IMR-90 (cell line): ENCODE measurements around the gene CMTM7. TPM values are rescaled to one million over a fixed set of nuclear protein-coding genes. Genes with fewer than 3 reads are reported as not detected.
A peak's percentile ranks its signal among the peaks of the same experiment; 100 is the strongest.

Source experiments
- ATAC-seq: fragments of 200-7000 bp; cut with Tn5 transposase; 2 replicates; pipeline ENCODE4 v1.9.1; 2020; ENCODE audit warnings: low read depth, mild to moderate bottlenecking, moderate library complexity
- BruUV-seq: library from RNA; stranded (reverse); fragments of 400-500 nt; replicated peaks from 2 replicates; lab custom pipeline; 2021; lab: Mats Ljungman, UMichigan
- CTCF ChIA-PET: fragments of 300-600 bp; formaldehyde crosslinking; extraction: SDS; loops from one replicate; lab custom pipeline; 2021; ENCODE audit warnings: antibody characterized with exemption; lab: Yijun Ruan, JAX
- POLR2A ChIA-PET: fragments of 300-600 bp; sonication (Branson Sonifier 250); formaldehyde crosslinking; loops from one replicate; lab custom pipeline; 2022; ENCODE audit warnings: antibody characterized with exemption; ENCODE audit not compliant: unreplicated experiment; lab: Charles Lee
- DNase-seq: peaks from one replicate; pipeline ENCODE4 v3.0.0; 2013
- H2AFZ ChIP-seq: replicated peaks from 2 replicates; pipeline ENCODE3; 2013; ENCODE audit warnings: low read length, mild to moderate bottlenecking; ENCODE audit not compliant: poor library complexity
- H2AK5ac ChIP-seq: 2 replicates; pipeline ENCODE4 v1.6.1; 2013; ENCODE audit warnings: low read depth, low read length, inconsistent platforms
- H2AK9ac ChIP-seq: replicated peaks from 2 replicates; pipeline ENCODE3; 2013; ENCODE audit warnings: mild to moderate bottlenecking, low read depth, low read length, moderate library complexity; ENCODE audit not compliant: poor library complexity
- H2BK120ac ChIP-seq: 2 replicates; pipeline ENCODE4 v1.6.1; 2013; ENCODE audit warnings: low read depth, low read length, inconsistent platforms
- H2BK15ac ChIP-seq: 3 replicates; pipeline ENCODE4 v1.6.1; 2013; ENCODE audit warnings: low read depth, low read length, inconsistent platforms
- H2BK20ac ChIP-seq: 2 replicates; pipeline ENCODE4 v1.6.1; 2013; ENCODE audit warnings: low read depth, mild to moderate bottlenecking, inconsistent platforms, low read length, moderate library complexity
- H2BK5ac ChIP-seq: 2 replicates; pipeline ENCODE4 v1.6.1; 2013; ENCODE audit warnings: mild to moderate bottlenecking, low read depth, low read length, inconsistent platforms; ENCODE audit not compliant: poor library complexity, severe bottlenecking
- H3K14ac ChIP-seq: replicated peaks from 2 replicates; pipeline ENCODE4 v1.6.1; 2013; ENCODE audit warnings: low read depth, low read length, inconsistent platforms
- H3K18ac ChIP-seq: 2 replicates; pipeline ENCODE4 v1.6.1; 2013; ENCODE audit warnings: low read depth, low read length, control low read depth
- H3K23ac ChIP-seq: 2 replicates; pipeline ENCODE4 v1.6.1; 2013; ENCODE audit warnings: low read depth, low read length, inconsistent platforms
- H3K27ac ChIP-seq: 2 replicates; pipeline ENCODE4 v1.5.1; 2013; ENCODE audit warnings: mild to moderate bottlenecking, control low read depth, low read length; ENCODE audit not compliant: insufficient read depth
- H3K27me3 ChIP-seq: 2 replicates; pipeline ENCODE4 v1.6.1; 2013; ENCODE audit warnings: low read length; ENCODE audit not compliant: control insufficient read depth, insufficient read depth
- H3K36me3 ChIP-seq: 2 replicates; pipeline ENCODE4 v1.6.1; 2013; ENCODE audit warnings: low read length, mixed read lengths; ENCODE audit not compliant: control insufficient read depth, insufficient read depth
- H3K4ac ChIP-seq: 2 replicates; pipeline ENCODE4 v1.6.1; 2013; ENCODE audit warnings: low read depth, low read length, inconsistent platforms
- H3K4me1 ChIP-seq: 2 replicates; pipeline ENCODE4 v1.6.1; 2013; ENCODE audit warnings: low read length, mixed read lengths; ENCODE audit not compliant: control insufficient read depth, insufficient read depth
- H3K4me2 ChIP-seq: 2 replicates; pipeline ENCODE4 v1.6.1; 2013; ENCODE audit warnings: low read depth, mild to moderate bottlenecking, control low read depth, low read length, moderate library complexity
- H3K4me3 ChIP-seq: 2 replicates; pipeline ENCODE4 v1.5.1; 2013; ENCODE audit warnings: low read depth, mild to moderate bottlenecking, control low read depth, low read length, moderate library complexity; ENCODE audit not compliant: insufficient read depth
- H3K56ac ChIP-seq: 2 replicates; pipeline ENCODE4 v1.6.1; 2013; ENCODE audit warnings: low read length, inconsistent platforms; ENCODE audit not compliant: insufficient read depth; ENCODE audit errors: extremely low read depth
- H3K79me1 ChIP-seq, 2 experiments: 2 replicates each; pipeline ENCODE4 v1.6.1; 2013; ENCODE audit warnings: low read length in 2 of 2, inconsistent platforms in 1 of 2, low read depth in 1 of 2
- H3K9ac ChIP-seq: 2 replicates; pipeline ENCODE4 v1.6.1; 2013; ENCODE audit warnings: low read depth, low read length, control low read depth
- H3K9me1 ChIP-seq: 2 replicates; pipeline ENCODE4 v1.6.1; 2013; ENCODE audit warnings: low read length, inconsistent platforms; ENCODE audit not compliant: insufficient read depth
- H3K9me3 ChIP-seq: 2 replicates; pipeline ENCODE4 v1.6.1; 2013; ENCODE audit warnings: low read length; ENCODE audit not compliant: control insufficient read depth, insufficient read depth
- H4K20me1 ChIP-seq: 2 replicates; pipeline ENCODE4 v1.6.1; 2013; ENCODE audit warnings: low read length, inconsistent platforms; ENCODE audit not compliant: insufficient read depth
- H4K5ac ChIP-seq: 2 replicates; pipeline ENCODE4 v1.6.1; 2013; ENCODE audit warnings: mild to moderate bottlenecking, low read depth, low read length, control low read depth
- H4K8ac ChIP-seq, 2 experiments: 2 replicates each; pipeline ENCODE4 v1.6.1; 2013; ENCODE audit warnings: low read depth in 2 of 2, low read length in 2 of 2, control low read depth in 1 of 2, inconsistent platforms in 1 of 2
- H4K91ac ChIP-seq: 2 replicates; pipeline ENCODE4 v1.6.1; 2013; ENCODE audit warnings: low read depth, low read length, inconsistent platforms; ENCODE audit not compliant: insufficient read depth
- BHLHE40 ChIP-seq: fragments of 150-350 bp; IDR thresholded peaks from 2 replicates; pipeline ENCODE4 v1.6.1; 2016; ENCODE audit warnings: mild to moderate bottlenecking, low read depth, low read length
- CEBPB ChIP-seq: IDR thresholded peaks from 2 replicates; pipeline ENCODE4 v1.6.1; 2012; ENCODE audit warnings: low read depth, low read length, improper control_type of control experiment
- CHD1 ChIP-seq: IDR thresholded peaks from 2 replicates; pipeline ENCODE4 v1.6.1; 2012; ENCODE audit warnings: low read depth, low read length, improper control_type of control experiment
- CTCF ChIP-seq: conservative IDR thresholded peaks from 2 replicates; pipeline ENCODE4 v1.5.1; 2012; ENCODE audit warnings: mild to moderate bottlenecking, low read depth, low read length, improper control_type of control experiment
- ELK1 ChIP-seq: fragments of 150-350 bp; IDR thresholded peaks from 2 replicates; pipeline ENCODE4 v1.6.1; 2016; ENCODE audit warnings: low read depth, mild to moderate bottlenecking, low read length, moderate library complexity, borderline replicate concordance
- FOS ChIP-seq: fragments of 150-350 bp; IDR thresholded peaks from 2 replicates; pipeline ENCODE4 v1.6.1; 2016; ENCODE audit warnings: low read depth, low read length
- MAFK ChIP-seq: IDR thresholded peaks from 2 replicates; pipeline ENCODE4 v1.6.1; 2012; ENCODE audit warnings: low read depth, low read length, improper control_type of control experiment
- MAZ ChIP-seq: IDR thresholded peaks from 2 replicates; pipeline ENCODE4 v1.6.1; 2012; ENCODE audit warnings: low read depth, mild to moderate bottlenecking, low read length, improper control_type of control experiment, moderate library complexity, borderline replicate concordance
- MXI1 ChIP-seq: IDR thresholded peaks from 2 replicates; pipeline ENCODE4 v1.6.1; 2012; ENCODE audit warnings: low read depth, mild to moderate bottlenecking, low read length, moderate library complexity, borderline replicate concordance
- NFE2L2 ChIP-seq: fragments of 150-350 bp; IDR thresholded peaks from 2 replicates; pipeline ENCODE4 v1.6.1; 2016; ENCODE audit warnings: low read depth, mild to moderate bottlenecking, low read length
- POLR2A ChIP-seq: IDR thresholded peaks from 2 replicates; pipeline ENCODE4 v1.6.1; 2012; ENCODE audit warnings: mild to moderate bottlenecking, low read depth, low read length
- RAD21 ChIP-seq: IDR thresholded peaks from 2 replicates; pipeline ENCODE4 v1.6.1; 2012; ENCODE audit warnings: low read length, improper control_type of control experiment
- RCOR1 ChIP-seq: IDR thresholded peaks from 2 replicates; pipeline ENCODE4 v1.6.1; 2012; ENCODE audit warnings: mild to moderate bottlenecking, low read length, improper control_type of control experiment; ENCODE audit not compliant: insufficient replicate concordance
- RFX5 ChIP-seq: IDR thresholded peaks from 2 replicates; pipeline ENCODE4 v1.8.0; 2012; ENCODE audit warnings: low read depth, mild to moderate bottlenecking, low read length, moderate library complexity
- SMC3 ChIP-seq: fragments of 150-350 bp; IDR thresholded peaks from 2 replicates; pipeline ENCODE4 v1.6.1; 2016; ENCODE audit warnings: low read depth, mild to moderate bottlenecking, antibody characterized with exemption, low read length, moderate library complexity
- USF2 ChIP-seq: fragments of 150-350 bp; IDR thresholded peaks from 2 replicates; pipeline ENCODE4 v1.6.1; 2017; ENCODE audit warnings: mild to moderate bottlenecking, antibody characterized with exemption, low read length, low read depth
- WGBS, 2 experiments: methylation state at CpG; one replicate each; pipeline versions ENCODE4 v1.1.5 to v1.1.7; 2013; ENCODE audit warnings: missing lambda C conversion rate in 2 of 2; ENCODE audit not compliant: insufficient read length in 1 of 2; ENCODE audit errors: extremely low coverage in 2 of 2; 5-methylcytosine and 5-hydroxymethylcytosine counted together
- dilution Hi-C: fragments of 300-500 bp; cut with HindIII; formaldehyde crosslinking; loops from one replicate; pipeline ENCODE4 v1.14.3; 2018; ENCODE audit warnings: low sequenced_read_pairs; ENCODE audit not compliant: unreplicated experiment
- in situ Hi-C: fragments of 300-500 bp; cut with MboI; formaldehyde crosslinking; loops from 3 replicates; pipeline ENCODE4 v1.14.3; 2019; ENCODE audit warnings: low sequenced_read_pairs, inconsistent platforms, mixed read lengths
- intact Hi-C: fragments of 100-400 bp; cut with micrococcal nuclease; formaldehyde crosslinking; loops from 2 replicates; pipeline ENCODE4 v1.10.0; 2022
- polyA plus RNA-seq, 3 experiments: library from polyadenylated mRNA; depleted of rRNA; stranded (reverse); fragments of >200 nt; gene quantifications; 2 replicates each; pipeline ENCODE4 v1.2.3, GENCODE V29; 2012; ENCODE audit warnings: low replicate concordance in 1 of 3
- total RNA-seq: library from RNA; depleted of rRNA; stranded (reverse); fragments of >200 nt; gene quantifications from 2 replicates; pipeline ENCODE4 v1.2.3, GENCODE V29; 2012

Gene CMTM7
- total and polyA plus RNA-seq, 2 of the 4 experiments (the other 2 are of a cell fraction), result 3.4 to 31.4 TPM

- H4K20me1 ChIP-seq, result peaks cover 25% of the 10 kb centered on the region
- dilution Hi-C loops, result no loop called here
- peaks cover 27 to 40% of the 10 kb centered on the region in 2 experiments for H3K79me1 ChIP-seq
- ChIA-PET CTCF (interaction anchor here (0.6 kb wide), 1 partner anchor 9 kb away, joined by 3 read pairs; no protein-coding TSS in a partner anchor), POLR2A (no interaction called here)
- H3K9ac ChIP-seq, result no peak overlapping the region
- H3K14ac ChIP-seq, result no peak overlapping the region
- no peak overlapping the region for H2BK120ac ChIP-seq
- no peak overlapping the region for H3K4me3 ChIP-seq
- H2BK5ac ChIP-seq, result no peak overlapping the region
- H2AK5ac ChIP-seq, result no peak overlapping the region
- H3K4me2 ChIP-seq, result peak overlapping the region; percentile 98; the same call in 1 of the 2 replicates
- no peak overlapping the region for H4K8ac ChIP-seq
- no peak overlapping the region for H2BK20ac ChIP-seq
- H3K9me1 ChIP-seq, result peaks cover 3% of the 10 kb centered on the region; the same call in 1 of the 2 replicates
- DNase-seq, result peak; percentile 15
- no peak for ATAC-seq
- no peak overlapping the region for H2BK15ac ChIP-seq
- H4K91ac ChIP-seq, result no peak overlapping the region
- in situ Hi-C loops, result no loop called here
- no CpG with 5 or more reads among the region's 2 CpGs for WGBS, 2 experiments
- intact Hi-C loops, result loop anchor here (5.0 kb wide), 1 partner anchor 108 kb away; the partner anchor contains the start of gene CMTM7
- no peaks in the 10 kb centered on the region for H3K27me3 ChIP-seq
- no peak overlapping the region for H3K27ac ChIP-seq
- no peak overlapping the region for H3K4ac ChIP-seq
- H3K36me3 ChIP-seq, result no peaks in the 10 kb centered on the region
- H2AFZ ChIP-seq, result no peak overlapping the region
- no peak overlapping the region for H3K23ac ChIP-seq
- H3K18ac ChIP-seq, result no peak overlapping the region
- no TSS peak for BruUV-seq
- TF ChIP-seq POLR2A, result no peak
- TF ChIP-seq ELK1, result no peak
- TF ChIP-seq CHD1, result no peak
- TF ChIP-seq NFE2L2, result no peak
- TF ChIP-seq RAD21, result no peak
- TF ChIP-seq RCOR1, result no peak
- no peak for TF ChIP-seq MAFK
- no peak for TF ChIP-seq MXI1
- TF ChIP-seq USF2, result no peak
- TF ChIP-seq SMC3, result no peak
- no peak for TF ChIP-seq MAZ
- no peak for TF ChIP-seq CTCF
- no peak for TF ChIP-seq RFX5
- no peak for TF ChIP-seq FOS
- TF ChIP-seq BHLHE40, result no peak
- no peak for TF ChIP-seq CEBPB
- H3K9me3 ChIP-seq, result no peaks in the 10 kb centered on the region
- H4K5ac ChIP-seq, result no peak overlapping the region
- no peak overlapping the region for H2AK9ac ChIP-seq
- peaks cover 3% of the 10 kb centered on the region; the same call in 1 of the 2 replicates for H3K4me1 ChIP-seq
- H3K56ac ChIP-seq, result no peak overlapping the region
Observed at GRCh38 chr3:32500231-32500630, 108.6 kb downstream of the CMTM7 start.
